Activated CD8-positive, alpha-beta T cell treated with anti-CD3 and anti-CD28 coated beads for 36 hours (primary cell): ENCODE results near the gene PIAS4. TPM values are rescaled to one million over a fixed set of nuclear protein-coding genes. Genes with fewer than 3 reads are reported as not detected.

ENCODE experiments used
- ATAC-seq: fragments of 200-7000 bp; cut with Tn5 transposase; one replicate; pipeline ENCODE4 v1.10.0; 2021; ENCODE audit warnings: mild to moderate bottlenecking, moderate library complexity
- CTCF ChIA-PET: fragments of 350-600 bp; sonication (Branson Sonifier 250); formaldehyde crosslinking; loops from one replicate; lab custom pipeline; 2021; ENCODE audit warnings: antibody characterized with exemption; lab: Charles Lee
- POLR2A ChIA-PET: fragments of 350-600 bp; sonication (Branson Sonifier 250); formaldehyde crosslinking; loops from one replicate; lab custom pipeline; 2021; ENCODE audit warnings: antibody characterized with exemption; lab: Charles Lee
- DNase-seq: peaks from one replicate; pipeline ENCODE4 v3.0.0-alpha.2; 2020
- H3K27ac Mint-ChIP-seq: one replicate; pipeline ENCODE4 v1.8.0; 2021; ENCODE audit warnings: mild to moderate bottlenecking, mixed read lengths
- H3K27me3 Mint-ChIP-seq: one replicate; pipeline ENCODE4 v1.8.0; 2021; ENCODE audit warnings: mixed read lengths
- H3K36me3 Mint-ChIP-seq: one replicate; pipeline ENCODE4 v1.8.0; 2021; ENCODE audit warnings: low read depth, mixed read lengths
- H3K4me1 Mint-ChIP-seq: one replicate; pipeline ENCODE4 v1.8.0; 2021; ENCODE audit warnings: low read depth, mixed read lengths
- H3K4me3 Mint-ChIP-seq: one replicate; pipeline ENCODE4 v1.8.0; 2021; ENCODE audit warnings: mild to moderate bottlenecking, moderate library complexity, mixed read lengths
- H3K9me3 Mint-ChIP-seq: one replicate; pipeline ENCODE4 v1.8.0; 2021; ENCODE audit warnings: mixed read lengths
- CTCF ChIP-seq: fragments of 200-600 bp; IDR thresholded peaks from one replicate; pipeline ENCODE4 v1.8.0; 2022; ENCODE audit warnings: antibody characterized with exemption, mild to moderate bottlenecking
- intact Hi-C: fragments of 100-400 bp; cut with micrococcal nuclease; formaldehyde crosslinking; loops from one replicate; pipeline ENCODE4 v1.10.0; 2022
- total RNA-seq, 2 experiments: library from RNA; stranded (reverse); gene quantifications; one replicate each; pipeline ENCODE4 v1.2.3, GENCODE V29; 2021

Gene PIAS4
- total RNA-seq, 2 experiments from 2014 or later, result 22.2 TPM

GRCh38 chr19:4082172-4082571 lies 74.6 kb downstream of the PIAS4 start:
- H3K27ac Mint-ChIP-seq, result no peak overlapping the region
- ChIA-PET CTCF (no interaction called here), POLR2A (interaction anchor here (1.2 kb wide), 1 partner anchor 22 kb away, joined by 3 read pairs; no protein-coding TSS in a partner anchor)
- no peak for ATAC-seq
- no peak overlapping the region for H3K4me3 Mint-ChIP-seq
- no peaks in the 10 kb centered on the region for H3K27me3 Mint-ChIP-seq
- H3K36me3 Mint-ChIP-seq, result peaks cover 2% of the 10 kb centered on the region
- DNase-seq, result no peak
- intact Hi-C loops, result no loop called here
- H3K4me1 Mint-ChIP-seq, result peaks cover 51% of the 10 kb centered on the region
- H3K9me3 Mint-ChIP-seq, result peaks cover 1% of the 10 kb centered on the region
- TF ChIP-seq CTCF, result no peak

- intact Hi-C loops, result no loop called here
- H3K9me3 Mint-ChIP-seq, result peaks cover 1% of the 10 kb centered on the region
- DNase-seq, result peak; percentile 82
- H3K27ac Mint-ChIP-seq, result peak overlapping the region; percentile 86
- peak overlapping the region; percentile 45 for H3K4me3 Mint-ChIP-seq
- H3K4me1 Mint-ChIP-seq, result peaks cover 54% of the 10 kb centered on the region
- peaks cover 2% of the 10 kb centered on the region for H3K36me3 Mint-ChIP-seq
- TF ChIP-seq CTCF, result no peak
- ChIA-PET POLR2A (interaction anchor here (0.8 kb wide), 1 partner anchor 22 kb away, joined by 3 read pairs; no protein-coding TSS in a partner anchor), CTCF (interaction anchor here (0.6 kb wide), 1 partner anchor 17 kb away, joined by 3 read pairs; no protein-coding TSS in a partner anchor)
- ATAC-seq, result peak; percentile 70
- no peaks in the 10 kb centered on the region for H3K27me3 Mint-ChIP-seq
These were observed 76.4 kb downstream of the PIAS4 start for GRCh38 chr19:4083677-4084546.

- Mint-ChIP-seq H3K4me3 (peak overlapping the region; percentile 45), H3K9me3 (peaks cover 1% of the 10 kb centered on the region), H3K27ac (peak overlapping the region; percentile 86), H3K4me1 (peaks cover 56% of the 10 kb centered on the region), H3K36me3 (peaks cover 7% of the 10 kb centered on the region), H3K27me3 (no peaks in the 10 kb centered on the region)
- ChIA-PET POLR2A (no interaction called here), CTCF (interaction anchor here (0.6 kb wide), 1 partner anchor 17 kb away, joined by 3 read pairs; no protein-coding TSS in a partner anchor)
- TF ChIP-seq CTCF, result no peak
- ATAC-seq, result no peak
- no peak for DNase-seq
- intact Hi-C loops, result no loop called here
These were observed 77.0 kb downstream of the PIAS4 start for GRCh38 chr19:4084547-4084877.

GRCh38 chr19:4086411-4086867 lies 78.9 kb downstream of the PIAS4 start:
- Mint-ChIP-seq H3K4me1 (peaks cover 61% of the 10 kb centered on the region), H3K4me3 (no peak overlapping the region), H3K36me3 (peaks cover 12% of the 10 kb centered on the region), H3K9me3 (peaks cover 1% of the 10 kb centered on the region), H3K27ac (peak overlapping the region; percentile 66), H3K27me3 (no peaks in the 10 kb centered on the region)
- ChIA-PET CTCF (no interaction called here), POLR2A (interaction anchor here (0.6 to 3.6 kb wide), 2 partner anchors 18 to 47 kb away, joined by 3 to 20 read pairs; no protein-coding TSS in a partner anchor)
- TF ChIP-seq CTCF, result no peak
- no peak for DNase-seq
- ATAC-seq, result no peak
- intact Hi-C loops, result no loop called here
